Measurements from ENCODE around the gene ZSCAN22.
"Not testable (repeated sequence)": the region's sequence is repeated elsewhere in the genome, so short reads cannot be mapped to it uniquely, and the experiment has no call there.

ZSCAN22 gene

DNA sequence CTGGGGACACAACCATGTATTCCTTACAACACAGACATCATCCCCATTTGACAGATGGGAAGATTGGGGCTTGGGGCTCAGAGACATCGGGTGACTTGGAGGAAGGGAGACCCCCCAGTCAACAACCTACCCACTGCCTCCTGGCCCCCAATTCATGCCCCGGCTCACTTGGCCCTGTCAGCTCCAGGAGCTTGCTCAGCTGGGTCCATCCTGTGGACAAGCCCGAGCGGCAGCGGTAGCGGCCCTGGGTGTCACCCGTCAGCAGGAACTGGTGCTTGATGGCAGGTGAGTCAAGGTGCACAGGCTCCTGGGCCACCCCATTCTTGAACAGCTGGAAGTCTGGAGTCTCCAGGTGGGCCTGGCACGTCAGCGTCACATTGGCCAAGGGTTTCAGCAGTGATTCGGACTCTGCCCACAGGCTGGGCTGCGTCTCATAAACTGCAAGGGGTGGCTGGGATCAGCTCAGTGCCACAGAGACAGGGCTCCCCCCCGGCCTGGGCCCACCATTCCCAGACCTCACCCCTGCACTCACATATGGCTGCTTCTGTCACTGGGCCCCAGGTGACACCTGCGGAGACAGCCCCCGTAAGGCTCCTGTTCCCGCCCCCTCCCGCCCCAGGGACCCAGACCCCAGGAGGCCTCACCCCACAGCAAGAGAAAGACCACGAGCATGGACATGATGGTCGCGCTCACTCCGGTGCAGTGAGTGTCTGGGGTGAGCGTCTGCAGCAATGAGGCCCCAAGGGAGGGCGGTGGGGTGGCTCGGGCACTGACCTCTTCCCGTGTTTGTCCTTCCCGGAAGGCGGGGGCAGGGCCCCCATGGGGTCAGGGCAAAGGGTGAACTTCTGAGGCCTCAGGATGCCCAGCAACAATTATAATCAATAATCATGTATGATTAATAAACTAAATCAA is 26.2 kb downstream of the ZSCAN22 start, which contains the start of gene A1BG:
Gene A1BG (minus strand): TSS at position 733 of the 912 bp plus-strand sequence. CDS start 55 bp downstream, at position 678.
- DNase-seq: no peak

DNA sequence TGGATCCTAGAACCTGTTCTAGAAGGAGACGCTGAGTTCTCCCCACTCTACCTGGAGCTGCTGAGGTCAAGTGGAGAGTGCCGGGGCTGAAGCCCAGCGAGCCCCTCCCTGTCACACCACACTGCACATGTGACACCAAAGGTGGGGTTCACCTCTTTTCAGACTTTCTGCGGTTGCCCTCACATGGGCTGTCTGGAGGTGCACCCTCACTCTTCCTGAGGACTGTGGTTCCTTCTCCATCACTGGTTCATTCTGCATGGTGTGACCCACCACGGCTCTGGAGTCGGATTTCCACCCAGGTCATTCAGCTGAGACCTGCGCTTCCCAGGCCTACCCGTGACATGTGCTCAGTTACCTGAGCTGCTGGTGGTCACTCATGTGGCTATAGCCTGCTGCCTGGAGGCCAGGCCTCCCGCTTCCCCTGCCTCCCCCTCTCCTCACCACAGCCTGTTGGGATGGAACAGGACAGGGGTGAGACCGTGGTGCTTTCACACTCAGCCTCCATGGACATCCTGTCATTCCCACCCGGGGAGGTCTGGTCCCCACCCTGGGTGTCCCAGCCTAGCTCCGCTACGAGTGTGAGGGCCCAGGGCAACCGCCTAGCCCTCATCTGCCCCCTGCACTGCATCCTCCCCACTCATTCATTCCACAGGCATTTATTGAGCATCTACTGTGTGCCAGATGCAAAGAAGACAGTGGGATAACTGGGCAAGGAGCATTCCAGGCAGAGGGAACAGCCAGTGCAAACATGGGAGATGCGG is 27.1 kb downstream of the ZSCAN22 start:
- no peak for DNase-seq

DNA sequence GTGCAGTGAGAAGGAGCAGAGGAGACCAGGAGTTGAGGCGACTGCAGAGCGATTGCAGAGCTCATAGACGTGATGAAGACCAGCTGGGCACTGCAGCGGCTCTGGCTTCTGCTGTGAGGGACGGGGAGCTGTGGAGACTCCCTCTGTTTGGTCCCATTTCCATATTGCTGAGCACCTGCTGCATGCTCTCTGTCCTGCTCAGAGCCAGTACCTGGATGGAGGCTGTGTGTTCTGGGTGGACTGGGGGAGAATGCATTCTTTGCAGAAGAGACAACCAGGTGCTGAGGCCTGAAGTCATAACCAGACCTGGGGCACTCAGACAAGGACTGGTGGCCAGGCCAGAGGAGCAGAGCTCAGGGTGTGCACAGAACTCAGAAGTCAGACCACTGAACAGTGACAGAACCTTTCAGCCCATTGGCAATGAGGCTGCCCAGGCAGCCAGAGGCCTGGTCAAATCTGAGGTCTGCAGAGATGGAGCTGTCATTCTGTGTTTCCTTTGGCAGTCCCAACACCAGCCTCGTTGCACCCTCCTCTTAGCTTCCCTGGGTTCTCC is 27.8 kb downstream of the ZSCAN22 start:
- no peak for DNase-seq

DNA sequence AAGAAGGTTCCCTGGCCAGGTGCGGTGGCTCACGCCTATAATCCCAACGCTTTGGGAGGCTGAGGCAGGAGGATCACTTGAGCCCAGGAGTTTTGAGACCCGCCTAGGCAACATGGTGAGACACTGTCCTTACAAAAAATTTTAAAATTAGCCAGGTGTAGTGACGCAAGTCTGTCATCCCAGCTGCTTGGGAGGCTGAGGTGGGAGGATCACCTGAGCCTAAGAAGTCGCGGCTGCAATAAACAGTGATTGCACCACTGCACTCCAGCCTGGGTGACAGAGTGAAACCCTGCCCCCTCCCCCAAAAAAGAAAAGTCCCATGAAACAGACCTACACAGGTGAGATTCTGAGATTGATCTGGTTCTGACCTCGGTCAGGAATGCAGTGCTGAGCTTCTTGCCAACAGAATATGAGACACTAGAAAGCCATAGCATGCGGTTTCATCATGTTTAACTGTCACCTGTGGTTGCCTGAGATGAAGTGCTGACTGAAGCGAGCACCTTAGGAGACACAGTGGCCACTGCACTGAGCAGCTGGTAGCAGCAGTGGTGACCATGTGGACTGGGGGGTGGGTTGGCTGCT is 28.5 kb downstream of the ZSCAN22 start:
- DNase-seq: no peak

DNA sequence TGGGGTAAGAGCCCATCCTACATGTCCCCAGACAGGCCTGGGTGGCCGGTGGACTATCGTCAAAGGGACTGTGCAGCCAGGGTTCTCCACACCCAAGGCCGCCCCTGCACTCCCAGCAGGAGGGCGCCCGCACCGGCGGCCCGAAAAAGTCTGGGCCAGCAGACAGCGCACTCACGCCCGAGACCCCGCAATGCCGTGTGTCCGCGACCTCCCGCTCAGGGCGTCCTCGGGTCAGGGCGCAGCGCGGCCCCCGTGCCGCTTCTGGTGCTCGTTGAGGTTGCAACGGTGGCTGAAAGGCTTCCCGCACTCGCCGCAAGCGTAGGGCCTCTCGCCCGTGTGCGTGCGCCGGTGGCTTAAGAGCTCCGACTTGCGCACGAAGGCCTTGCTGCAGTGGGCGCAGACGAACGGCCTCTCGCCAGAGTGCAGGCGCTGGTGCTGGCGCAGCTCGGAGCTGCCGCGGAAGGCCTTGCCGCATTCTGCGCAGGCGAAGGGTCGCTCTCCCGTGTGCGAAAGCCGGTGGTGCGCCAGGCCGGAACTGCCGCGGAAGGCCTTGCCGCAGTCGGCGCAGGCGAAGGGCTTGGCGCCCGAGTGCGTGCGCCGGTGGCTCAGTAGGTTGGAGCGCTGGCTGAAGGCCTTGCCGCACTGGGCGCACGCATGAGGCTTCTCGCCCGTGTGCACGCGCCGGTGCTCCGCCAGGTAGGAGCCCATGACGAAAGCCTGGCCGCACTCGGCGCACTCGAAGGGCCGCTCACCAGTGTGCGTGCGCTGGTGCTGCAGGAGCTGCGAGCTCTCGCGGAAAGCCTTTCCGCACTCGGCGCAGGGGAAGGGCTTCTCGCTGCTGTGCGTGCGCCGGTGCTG is 29.3 kb downstream of the ZSCAN22 start:
- no peak for DNase-seq

DNA sequence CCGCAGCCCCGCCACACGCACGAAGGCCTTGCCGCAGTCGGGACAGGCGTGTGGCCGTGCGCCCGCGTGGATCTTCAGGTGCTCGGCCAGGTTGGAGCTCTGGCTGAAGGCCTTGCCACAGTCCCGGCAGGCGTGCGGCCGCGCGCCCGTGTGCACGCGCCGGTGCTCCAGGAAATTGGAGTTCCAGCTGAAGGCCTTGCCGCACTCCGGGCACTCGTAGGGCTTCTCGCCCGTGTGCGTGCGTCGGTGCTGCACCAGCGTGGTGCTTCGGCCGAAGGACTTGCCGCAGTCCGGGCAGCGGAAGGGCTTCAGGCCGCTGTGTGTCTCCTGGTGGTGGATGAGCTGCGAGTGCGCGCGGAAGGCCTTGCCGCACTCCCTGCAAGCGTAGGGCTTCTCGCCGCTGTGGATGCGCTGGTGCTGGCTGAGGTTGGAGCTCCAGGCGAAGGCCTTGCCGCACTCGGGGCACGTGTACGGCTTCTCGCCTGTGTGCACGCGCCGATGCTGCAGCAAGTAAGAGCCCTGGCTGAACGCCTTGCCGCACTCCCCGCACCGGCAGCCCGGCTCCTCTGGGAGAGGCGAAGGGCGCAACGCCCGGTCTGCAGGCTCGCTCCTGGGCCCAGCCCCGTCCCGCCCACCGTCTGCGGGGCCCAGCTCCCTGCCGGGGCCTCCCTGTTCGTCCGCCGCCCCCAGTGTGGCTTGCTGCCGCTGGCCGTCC is 30.1 kb downstream of the ZSCAN22 start:
- no peak for DNase-seq

DNA sequence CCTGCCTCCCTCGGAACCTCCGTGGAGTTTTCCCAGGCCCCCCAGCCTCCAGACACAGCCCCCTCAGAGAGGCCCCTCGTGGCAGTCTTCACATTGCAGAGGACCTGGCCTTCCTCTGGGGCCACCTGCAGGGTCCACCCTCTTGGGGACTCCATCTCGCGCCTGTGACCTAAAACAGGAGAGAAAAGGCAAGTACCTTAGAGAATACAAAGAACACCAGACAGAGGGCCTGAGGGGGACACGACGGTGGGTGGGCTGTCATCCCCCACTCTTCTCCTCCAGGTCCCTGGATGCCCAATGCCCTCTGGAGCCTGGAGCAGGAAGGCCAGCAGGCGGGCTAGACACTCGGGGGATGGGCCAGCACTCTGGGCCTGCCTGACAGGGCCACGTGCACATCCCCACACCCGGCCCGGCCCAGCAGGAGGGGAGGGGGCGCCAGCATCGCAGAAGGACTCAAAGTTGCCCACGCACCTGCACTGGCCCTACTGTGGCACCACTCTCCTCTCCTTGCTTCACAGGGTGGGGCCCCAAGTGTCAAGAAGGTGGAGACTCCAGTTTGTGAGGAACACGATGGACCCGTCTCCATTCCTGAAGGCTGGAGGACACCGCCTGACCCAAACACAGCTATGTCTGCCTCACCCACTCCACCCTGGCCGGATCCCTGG is 30.8 kb downstream of the ZSCAN22 start:
- DNase-seq: no peak

DNA sequence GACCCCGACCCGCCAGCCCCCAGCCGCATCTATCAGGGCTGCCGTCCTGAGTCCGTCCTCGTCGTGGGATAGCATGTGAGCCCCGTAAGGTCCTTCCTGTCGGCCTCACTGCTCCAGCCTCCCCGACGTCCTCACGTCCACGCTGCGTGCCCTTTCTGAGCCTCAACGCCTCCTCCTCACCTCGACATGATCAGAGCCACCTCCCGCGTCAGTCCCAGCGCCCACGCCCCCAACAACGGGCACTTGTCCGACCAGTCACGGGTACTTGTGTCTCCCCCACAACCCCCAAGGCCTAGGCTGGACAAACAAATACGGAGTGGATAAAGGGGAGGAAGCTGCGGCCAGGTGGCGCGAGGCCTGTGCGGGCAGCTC is 35.1 kb downstream of the ZSCAN22 start:
- no peak for DNase-seq

DNA sequence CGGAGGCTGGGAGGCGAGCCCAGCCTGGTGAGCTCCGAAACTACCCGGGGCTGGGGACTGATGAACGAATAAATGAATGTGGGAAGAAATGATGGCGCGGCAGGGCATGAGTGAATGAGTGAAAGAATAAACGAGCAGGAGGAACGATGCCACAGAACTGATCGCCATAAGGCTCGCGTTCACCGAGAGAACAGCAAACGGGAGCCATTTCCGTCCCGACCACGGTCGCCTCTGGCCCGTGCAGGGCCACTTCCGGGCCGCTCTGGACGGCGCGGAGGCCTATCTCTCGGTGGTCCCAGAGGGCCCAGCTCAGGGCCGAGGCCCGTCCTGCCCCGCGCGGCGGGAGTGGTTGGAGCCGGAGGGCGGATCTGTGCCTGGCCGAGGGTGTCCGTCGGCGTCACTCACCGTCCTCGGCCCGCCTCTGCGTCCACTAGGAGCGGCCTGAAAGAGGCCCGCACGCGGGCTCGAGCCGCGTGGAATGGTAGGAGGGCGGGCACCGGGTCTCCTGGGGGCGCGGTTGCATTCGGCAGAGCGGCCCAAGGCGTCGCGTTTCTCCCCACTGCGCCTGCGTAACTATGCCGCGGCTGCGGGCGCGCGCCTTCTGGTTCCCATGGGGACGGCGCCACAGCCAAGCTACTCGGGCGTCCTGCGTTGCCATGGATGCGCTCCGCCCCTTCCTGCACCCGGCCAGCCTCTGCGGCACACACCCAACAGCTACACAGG is 35.6 kb downstream of the ZSCAN22 start, which contains the start of gene ZNF497:
Gene ZNF497 (minus strand): TSS at position 480 of the 723 bp plus-strand sequence. CDS start 5,116 bp downstream, outside the sequence.
- DNase-seq: peak; percentile 90

DNA sequence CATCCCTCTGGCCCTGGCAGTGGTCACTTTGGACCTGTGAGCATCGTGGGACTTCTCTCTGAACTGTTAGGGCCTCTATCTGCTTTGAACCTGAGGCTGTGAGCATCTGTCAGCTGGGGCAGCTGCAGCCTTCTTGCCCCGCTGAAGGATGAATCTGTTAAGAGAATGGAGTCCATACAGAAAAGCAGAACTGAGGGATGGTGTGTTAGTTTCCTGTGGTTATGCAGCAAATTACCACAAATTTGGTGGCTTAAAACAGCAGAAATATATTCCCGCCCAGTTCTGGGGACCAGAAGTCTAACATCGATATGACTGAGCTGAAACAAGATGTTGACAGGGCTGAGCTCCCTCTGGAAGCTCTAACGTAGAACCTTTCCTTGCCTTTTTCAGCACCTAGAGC is 37.4 kb downstream of the ZSCAN22 start:
- no peak for DNase-seq

DNA sequence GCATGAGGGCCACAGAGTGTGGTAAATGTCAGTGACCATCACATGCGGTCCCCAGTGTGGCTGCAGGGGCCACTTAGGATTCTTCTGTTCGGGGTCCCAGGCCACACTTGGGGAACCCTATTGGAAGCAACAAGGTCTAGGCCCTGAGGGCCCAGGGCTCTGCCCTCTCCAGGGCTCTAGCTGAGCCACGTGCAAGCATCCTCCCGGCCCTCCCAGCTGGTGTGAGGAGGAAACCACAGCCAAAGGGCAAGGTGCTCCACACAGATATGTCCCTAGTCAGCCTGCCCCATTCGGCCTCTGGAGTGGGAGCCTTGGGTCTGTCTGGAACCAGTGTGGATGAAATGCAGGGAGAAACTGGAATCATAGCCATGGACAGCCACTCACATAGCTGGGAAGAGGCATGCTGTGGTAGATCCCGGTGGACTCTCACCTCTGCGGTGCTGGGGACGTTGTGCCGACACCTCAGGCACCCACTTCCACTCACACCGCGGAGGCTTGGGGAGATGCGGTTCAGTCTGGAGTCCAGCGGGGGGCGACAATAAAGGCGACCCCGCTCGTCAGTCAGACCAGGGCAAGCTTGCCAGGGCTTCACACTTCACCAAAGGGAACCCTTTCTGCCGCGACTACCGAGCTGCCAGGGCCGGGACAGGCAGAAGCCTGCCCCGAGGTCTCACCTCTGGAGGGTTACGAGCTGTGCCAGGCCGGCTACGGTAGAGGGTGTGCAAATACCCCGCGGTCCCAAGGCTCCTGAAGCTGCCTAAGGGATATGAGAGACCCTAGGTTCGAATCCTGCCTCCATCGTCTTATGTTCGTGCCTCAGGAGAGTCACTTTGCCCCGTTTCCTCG is 40.0 kb downstream of the ZSCAN22 start:
- DNase-seq: no peak

DNA sequence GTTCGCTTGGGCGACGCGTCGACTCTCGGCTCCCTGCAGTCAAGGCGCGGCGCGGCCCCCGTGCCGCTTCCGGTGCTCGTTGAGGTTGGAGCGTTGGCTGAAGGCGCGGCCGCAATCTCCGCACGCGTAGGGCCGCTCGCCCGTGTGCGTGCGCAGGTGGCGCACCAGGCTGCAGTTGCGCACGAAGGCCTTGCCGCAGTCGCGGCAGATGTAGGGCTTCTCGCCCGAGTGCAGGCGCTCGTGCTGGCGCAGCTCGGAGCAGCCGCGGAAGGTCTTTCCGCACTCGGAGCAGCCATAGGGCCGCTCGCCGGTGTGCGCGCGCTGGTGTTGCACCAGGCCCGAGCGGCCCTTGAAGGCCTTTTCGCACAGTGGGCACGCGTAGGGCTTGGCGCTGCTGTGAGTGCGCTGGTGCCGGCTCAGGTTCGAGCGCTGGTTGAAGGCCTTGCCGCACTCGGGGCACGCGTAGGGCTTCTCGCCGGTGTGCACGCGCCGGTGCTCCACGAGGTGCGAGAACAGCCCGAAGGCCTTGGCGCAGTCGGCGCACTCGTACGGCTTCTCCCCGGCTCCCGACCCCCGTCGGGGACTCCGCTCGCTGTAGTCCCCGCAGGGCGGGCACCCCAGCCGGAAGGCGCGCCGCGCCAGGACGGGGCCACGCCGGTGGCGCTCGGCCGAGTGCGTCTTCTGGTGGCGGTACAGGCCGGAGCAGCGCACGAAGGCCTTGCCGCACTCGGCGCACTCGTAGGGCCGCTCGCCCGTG is 41.1 kb downstream of the ZSCAN22 start:
- DNase-seq: no peak

DNA sequence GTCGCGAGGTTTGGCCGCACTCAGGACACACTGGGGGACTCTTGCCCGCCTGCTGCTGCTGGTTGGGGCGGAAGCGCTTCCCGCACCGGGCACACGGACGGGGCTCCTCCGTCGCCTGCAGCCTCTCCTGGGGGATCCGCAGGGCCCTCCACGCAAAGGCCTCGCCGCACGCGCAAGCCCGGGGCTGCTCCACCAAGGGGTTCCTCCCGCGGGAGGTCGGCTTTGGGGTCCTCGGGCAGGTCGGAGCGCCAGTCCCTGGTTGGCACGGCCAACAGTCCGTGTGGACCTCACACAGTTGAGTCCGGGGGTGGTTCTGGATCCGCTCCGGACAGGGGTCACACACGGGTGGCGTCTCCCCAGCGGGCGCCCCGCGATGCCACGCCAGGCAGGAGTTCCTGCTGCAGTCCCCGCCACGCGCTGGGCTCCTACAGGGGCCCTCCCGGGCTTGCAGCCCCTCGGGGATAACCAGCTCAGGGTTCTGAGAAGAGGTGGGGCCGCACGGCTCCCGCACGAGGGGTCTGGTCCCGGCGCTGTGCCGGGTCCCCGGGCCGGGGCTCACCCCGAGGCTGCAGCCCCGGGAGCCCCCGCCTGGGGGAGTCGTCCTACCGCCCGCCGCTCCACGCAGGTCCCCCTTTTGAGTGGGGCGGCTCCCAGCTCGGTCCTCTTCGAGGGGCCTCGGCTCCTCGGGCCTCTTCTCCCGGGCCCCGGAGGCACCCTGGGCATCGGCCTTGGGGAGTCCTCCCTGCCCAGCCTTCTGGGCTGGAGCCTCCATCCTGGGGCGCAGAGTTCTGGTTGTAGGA is 42.0 kb downstream of the ZSCAN22 start:
- no peak for DNase-seq

DNA sequence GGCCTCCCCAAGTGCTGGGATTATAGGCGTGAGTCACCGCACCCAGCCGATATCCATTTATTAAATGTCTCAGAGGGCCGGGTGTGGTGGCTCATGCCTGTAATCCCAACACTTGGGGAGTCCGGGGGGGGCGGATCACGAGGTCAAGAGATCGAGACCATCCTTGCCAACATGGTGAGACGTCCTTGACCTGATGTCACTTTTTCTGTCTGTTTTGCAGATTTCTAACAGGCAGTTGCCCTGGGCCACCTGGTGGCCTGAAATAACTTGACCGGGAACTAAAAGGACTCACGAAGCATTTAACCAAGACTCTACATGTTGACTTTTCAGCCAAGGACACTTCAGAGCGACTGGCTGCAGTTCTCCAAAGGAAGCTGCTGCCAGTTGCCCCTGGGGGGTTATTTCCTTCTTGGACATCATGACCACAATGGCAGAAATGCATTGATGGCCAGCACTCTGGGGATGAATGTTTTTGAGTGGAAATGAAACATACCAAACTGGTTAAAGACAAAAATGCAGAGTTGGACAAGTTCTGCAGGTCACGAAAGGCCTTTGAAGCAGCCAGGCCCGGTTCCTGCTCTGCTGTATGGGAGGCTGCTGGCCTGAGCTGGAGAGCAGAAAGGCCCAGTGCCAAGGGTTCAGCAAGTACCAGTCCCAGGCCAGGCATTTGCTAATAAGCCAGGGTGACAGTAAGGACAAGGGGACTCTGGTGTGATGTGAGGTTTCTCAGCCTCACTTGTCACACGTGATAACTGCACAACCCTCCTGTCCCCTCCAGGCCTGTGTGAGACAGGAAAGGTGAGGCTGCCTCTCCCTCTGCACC is 45.7 kb downstream of the ZSCAN22 start:
- no peak for DNase-seq

DNA sequence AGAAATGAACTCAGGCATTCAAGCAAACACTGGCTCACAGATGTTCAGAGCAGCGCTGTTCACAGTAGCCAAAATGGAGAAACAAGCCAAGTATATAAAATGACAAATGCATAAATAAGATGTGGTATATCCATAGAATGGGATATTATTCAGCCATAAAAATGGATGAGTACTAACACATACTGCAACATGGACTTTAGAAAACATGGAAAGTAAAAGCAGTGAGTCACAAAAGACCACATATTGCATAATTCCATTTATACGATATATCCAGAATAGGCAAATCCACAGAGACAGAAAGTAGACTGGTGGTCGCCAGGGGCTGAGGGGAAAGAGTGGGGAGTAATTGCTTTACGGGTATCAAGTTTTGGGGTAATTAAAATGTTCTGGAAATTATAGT is 47.4 kb downstream of the ZSCAN22 start:
- no peak for DNase-seq

DNA sequence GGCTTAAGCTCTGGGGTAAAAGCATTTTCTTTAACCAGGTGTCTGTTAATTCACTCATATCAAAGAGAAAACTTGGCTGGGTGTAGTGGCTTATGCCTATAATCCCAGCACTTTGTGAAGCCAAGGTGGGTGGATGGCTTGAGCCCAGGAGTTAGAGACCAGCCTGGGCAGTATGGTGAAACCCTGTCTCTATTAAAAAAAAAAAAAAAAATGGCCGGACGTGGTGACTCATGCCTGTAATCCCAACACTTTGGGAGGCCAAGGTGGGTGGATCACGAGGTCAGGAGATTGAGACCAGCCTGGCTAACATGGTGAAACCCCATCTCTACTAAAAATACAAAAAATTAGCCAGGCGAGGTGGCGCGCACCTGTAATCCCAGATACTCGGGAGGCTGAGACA is 49.9 kb downstream of the ZSCAN22 start:
- not testable (repeated sequence) for DNase-seq

DNA sequence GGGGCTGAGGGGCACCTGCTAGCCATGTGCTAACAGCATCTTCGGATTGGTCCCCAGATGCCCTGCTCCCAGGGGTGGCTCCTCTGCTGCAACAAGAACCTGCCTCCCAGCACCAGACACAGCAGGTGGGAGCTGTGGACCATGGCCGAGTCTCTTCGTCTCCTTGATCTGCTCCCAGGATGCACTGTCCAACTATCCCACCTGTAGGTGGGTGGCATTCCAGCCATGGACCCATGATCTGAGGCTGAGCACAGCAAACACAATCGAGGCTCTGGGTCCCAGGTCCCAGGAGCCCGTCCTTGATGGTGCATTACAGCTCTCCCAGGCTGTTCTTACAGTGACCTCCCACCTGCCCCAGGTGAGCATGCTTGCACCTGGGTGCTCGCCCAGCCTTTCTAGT is 52.5 kb downstream of the ZSCAN22 start:
- DNase-seq: no peak

Measured in DMS 273 treated with DMSO at 0.1 percent for 48 hours (cell line).